ENCODE results near the gene PITPNC1. TPM values are rescaled to one million over a fixed set of nuclear protein-coding genes. Genes with fewer than 3 reads are reported as not detected.
"Not testable (repeated sequence)": the region's sequence is repeated elsewhere in the genome, so short reads cannot be mapped to it uniquely, and the experiment has no call there.

Gene PITPNC1
- total RNA-seq, 2 experiments from 2014 or later = 44.9 to 67.6 TPM

- no peak overlapping the region for H3K4me3 Mint-ChIP-seq
- CTCF ChIA-PET = no interaction called here
- H3K4me1 Mint-ChIP-seq = peaks cover 19% of the 10 kb centered on the region
- H3K9me3 Mint-ChIP-seq (ENCODE audit: low read depth) = peaks cover 2% of the 10 kb centered on the region
- peaks cover 4% of the 10 kb centered on the region for H3K36me3 Mint-ChIP-seq
- no peaks in the 10 kb centered on the region for H3K27me3 Mint-ChIP-seq
- no peak for DNase-seq
- no peak for ATAC-seq
- H3K27ac Mint-ChIP-seq = no peak overlapping the region
Measured at GRCh38 chr17:67515490-67516083, 138.5 kb downstream of the PITPNC1 start.

- DNase-seq; H3K9me3 Mint-ChIP-seq (ENCODE audit: low read depth); H3K4me3 Mint-ChIP-seq; H3K36me3 Mint-ChIP-seq; H3K27ac Mint-ChIP-seq; H3K27me3 Mint-ChIP-seq; ATAC-seq; CTCF ChIA-PET: not testable (repeated sequence)
- H3K4me1 Mint-ChIP-seq = peaks cover 25% of the 10 kb centered on the region
Measured at GRCh38 chr17:67516571-67516970, 139.5 kb downstream of the PITPNC1 start.

GRCh38 chr17:67517325-67517724 lies 140.2 kb downstream of the PITPNC1 start:
- no peak for ATAC-seq
- Mint-ChIP-seq H3K27me3 (no peaks in the 10 kb centered on the region), H3K36me3 (peaks cover 4% of the 10 kb centered on the region), H3K27ac (no peak overlapping the region), H3K4me3 (no peak overlapping the region), H3K9me3 (ENCODE audit: low read depth) (peaks cover 2% of the 10 kb centered on the region), H3K4me1 (peaks cover 26% of the 10 kb centered on the region)
- DNase-seq = no peak
- CTCF ChIA-PET = no interaction called here

DNA sequence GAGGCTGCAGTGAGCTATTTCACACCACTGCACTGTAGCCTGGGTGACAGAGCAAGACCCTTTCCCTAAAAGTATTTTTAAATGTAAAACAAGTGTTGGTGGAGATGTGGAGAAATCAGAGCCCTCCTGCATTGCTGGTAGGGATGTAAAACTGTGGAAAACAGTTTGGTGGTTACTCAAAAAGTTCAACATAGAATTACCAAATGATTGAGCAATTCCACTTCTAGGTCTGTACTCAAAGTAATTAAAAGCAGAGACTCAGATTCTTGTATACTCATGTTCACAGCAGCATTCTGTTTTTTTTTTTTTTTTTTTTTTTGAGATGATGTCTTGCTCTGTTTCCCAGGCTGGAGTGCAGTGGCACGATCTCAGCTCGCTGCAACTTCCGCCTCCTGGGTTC lies 141.8 kb downstream of the PITPNC1 start:
- no peak overlapping the region for H3K4me3 Mint-ChIP-seq
- H3K36me3 Mint-ChIP-seq = peaks cover 5% of the 10 kb centered on the region
- CTCF ChIA-PET = no interaction called here
- H3K27ac Mint-ChIP-seq = no peak overlapping the region
- ATAC-seq (no peak), DNase-seq (no peak)
- peaks cover 2% of the 10 kb centered on the region for H3K9me3 Mint-ChIP-seq (ENCODE audit: low read depth)
- H3K4me1 Mint-ChIP-seq = peaks cover 26% of the 10 kb centered on the region
- no peaks in the 10 kb centered on the region for H3K27me3 Mint-ChIP-seq

GRCh38 chr17:67519801-67520251 lies 142.7 kb downstream of the PITPNC1 start:
- Mint-ChIP-seq H3K9me3 (ENCODE audit: low read depth) (peaks cover 2% of the 10 kb centered on the region), H3K4me1 (peaks cover 26% of the 10 kb centered on the region), H3K27ac (peak overlapping the region; percentile 2), H3K4me3 (no peak overlapping the region), H3K36me3 (peaks cover 5% of the 10 kb centered on the region), H3K27me3 (no peaks in the 10 kb centered on the region)
- no peak for DNase-seq
- CTCF ChIA-PET = no interaction called here
- ATAC-seq = no peak

GRCh38 chr17:67520252-67520906 lies 143.3 kb downstream of the PITPNC1 start:
- Mint-ChIP-seq H3K4me1 (peaks cover 26% of the 10 kb centered on the region), H3K27me3 (no peaks in the 10 kb centered on the region), H3K4me3 (no peak overlapping the region), H3K9me3 (ENCODE audit: low read depth) (peaks cover 2% of the 10 kb centered on the region), H3K27ac (no peak overlapping the region), H3K36me3 (peaks cover 5% of the 10 kb centered on the region)
- CTCF ChIA-PET = no interaction called here
- DNase-seq (no peak), ATAC-seq (no peak)

DNA sequence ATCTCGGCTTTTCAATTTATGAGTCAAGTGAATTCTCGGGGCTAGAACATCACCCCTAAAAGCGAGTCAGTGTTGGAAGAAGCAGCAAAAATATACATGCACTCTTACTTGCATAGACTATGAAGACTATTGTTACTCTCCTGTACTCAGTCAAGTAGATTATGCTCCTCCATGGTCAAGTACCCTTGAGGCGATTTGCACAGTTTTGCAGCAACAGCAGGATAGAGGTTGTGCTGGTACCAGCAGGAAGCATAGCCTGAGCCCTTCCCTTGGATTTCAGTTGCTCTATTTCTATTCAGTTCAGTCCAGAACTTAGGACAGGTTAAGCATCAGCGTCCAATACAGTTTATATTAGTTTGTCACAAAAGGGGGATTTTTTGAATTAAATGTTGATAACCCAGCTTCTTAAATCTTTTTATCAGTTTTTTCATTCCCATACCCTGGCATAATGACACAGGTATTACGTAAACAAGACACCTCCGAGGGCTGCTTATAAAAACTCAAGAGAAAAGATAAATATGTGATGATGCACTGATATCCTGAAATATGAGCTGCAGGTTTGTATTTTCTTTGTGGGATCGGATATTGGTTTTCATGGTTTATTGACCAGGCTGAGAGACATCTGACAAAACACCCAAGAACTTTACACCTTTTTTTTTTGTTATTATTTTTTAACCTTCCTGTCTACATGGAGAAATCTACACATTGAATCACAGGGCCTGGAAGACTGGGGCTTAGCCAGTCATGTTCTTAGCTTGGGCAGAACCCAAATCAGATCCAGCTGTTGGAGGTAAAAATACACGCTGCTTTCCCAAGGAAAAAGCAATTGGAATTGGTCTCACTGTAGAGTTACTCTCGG lies 144.1 kb downstream of the PITPNC1 start:
- Mint-ChIP-seq H3K9me3 (ENCODE audit: low read depth) (peaks cover 2% of the 10 kb centered on the region), H3K4me1 (peaks cover 26% of the 10 kb centered on the region), H3K27ac (no peak overlapping the region), H3K36me3 (peaks cover 5% of the 10 kb centered on the region), H3K4me3 (no peak overlapping the region), H3K27me3 (no peaks in the 10 kb centered on the region)
- no peak for DNase-seq
- no peak for ATAC-seq
- CTCF ChIA-PET = interaction anchor here (0.8 kb wide), 1 partner anchor 14 kb away, joined by 3 read pairs; no protein-coding TSS in a partner anchor

GRCh38 chr17:67521775-67522069 lies 144.6 kb downstream of the PITPNC1 start:
- H3K9me3 Mint-ChIP-seq (ENCODE audit: low read depth) = peaks cover 2% of the 10 kb centered on the region
- H3K36me3 Mint-ChIP-seq = peaks cover 5% of the 10 kb centered on the region
- DNase-seq = no peak
- H3K4me1 Mint-ChIP-seq = peaks cover 26% of the 10 kb centered on the region
- CTCF ChIA-PET = no interaction called here
- H3K27me3 Mint-ChIP-seq = no peaks in the 10 kb centered on the region
- H3K4me3 Mint-ChIP-seq = no peak overlapping the region
- ATAC-seq = no peak
- H3K27ac Mint-ChIP-seq = no peak overlapping the region

DNA sequence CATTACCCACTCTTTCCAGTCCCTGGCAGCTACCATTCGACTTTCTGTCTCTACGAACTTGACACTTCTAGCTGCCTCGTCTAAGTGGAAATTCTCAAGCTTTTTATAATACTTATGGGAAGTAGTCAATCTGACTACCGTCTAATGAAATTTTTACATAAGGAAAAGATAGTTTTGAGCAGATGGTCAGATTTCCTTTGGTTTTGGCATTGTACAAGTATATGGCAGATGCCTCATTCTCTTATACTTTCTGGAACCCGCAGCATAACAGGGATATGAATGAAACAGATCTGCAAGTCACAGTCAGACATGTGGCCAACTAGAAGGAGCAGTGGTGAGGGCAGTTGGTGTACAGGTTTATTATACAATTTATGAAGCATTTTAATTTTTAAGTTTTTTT lies 146.0 kb downstream of the PITPNC1 start:
- Mint-ChIP-seq H3K27ac (no peak overlapping the region), H3K4me1 (peaks cover 22% of the 10 kb centered on the region), H3K36me3 (peaks cover 5% of the 10 kb centered on the region), H3K4me3 (no peak overlapping the region), H3K9me3 (ENCODE audit: low read depth) (no peaks in the 10 kb centered on the region), H3K27me3 (no peaks in the 10 kb centered on the region)
- DNase-seq = no peak
- ATAC-seq = no peak
- CTCF ChIA-PET = no interaction called here

GRCh38 chr17:67525239-67526135 lies 148.4 kb downstream of the PITPNC1 start:
- Mint-ChIP-seq H3K4me1 (peaks cover 10% of the 10 kb centered on the region), H3K4me3 (no peak overlapping the region), H3K36me3 (peaks cover 1% of the 10 kb centered on the region), H3K27me3 (no peaks in the 10 kb centered on the region), H3K27ac (no peak overlapping the region), H3K9me3 (ENCODE audit: low read depth) (no peaks in the 10 kb centered on the region)
- ATAC-seq = no peak
- no peak for DNase-seq
- CTCF ChIA-PET = no interaction called here

- CTCF ChIA-PET = no interaction called here
- H3K4me3 Mint-ChIP-seq = no peak overlapping the region
- H3K27ac Mint-ChIP-seq = no peak overlapping the region
- no peak for DNase-seq
- peaks cover 9% of the 10 kb centered on the region for H3K4me1 Mint-ChIP-seq
- H3K27me3 Mint-ChIP-seq = no peaks in the 10 kb centered on the region
- H3K36me3 Mint-ChIP-seq = peaks cover 1% of the 10 kb centered on the region
- H3K9me3 Mint-ChIP-seq (ENCODE audit: low read depth) = no peaks in the 10 kb centered on the region
- ATAC-seq = no peak
Measured at GRCh38 chr17:67526700-67527099, 149.6 kb downstream of the PITPNC1 start.

- CTCF ChIA-PET = no interaction called here
- DNase-seq (no peak), ATAC-seq (no peak)
- no peaks in the 10 kb centered on the region for H3K36me3 Mint-ChIP-seq
- H3K27me3 Mint-ChIP-seq = no peaks in the 10 kb centered on the region
- no peaks in the 10 kb centered on the region for H3K9me3 Mint-ChIP-seq (ENCODE audit: low read depth)
- peaks cover 12% of the 10 kb centered on the region for H3K4me1 Mint-ChIP-seq
- H3K4me3 Mint-ChIP-seq = no peak overlapping the region
- no peak overlapping the region for H3K27ac Mint-ChIP-seq
Measured at GRCh38 chr17:67528751-67529436, 151.8 kb downstream of the PITPNC1 start.

- CTCF ChIA-PET = no interaction called here
- peaks cover 13% of the 10 kb centered on the region for H3K36me3 Mint-ChIP-seq
- ATAC-seq (peak; percentile 42), DNase-seq (no peak)
- no peak overlapping the region for H3K27ac Mint-ChIP-seq
- no peaks in the 10 kb centered on the region for H3K9me3 Mint-ChIP-seq (ENCODE audit: low read depth)
- peaks cover 23% of the 10 kb centered on the region for H3K4me1 Mint-ChIP-seq
- no peaks in the 10 kb centered on the region for H3K27me3 Mint-ChIP-seq
- H3K4me3 Mint-ChIP-seq = no peak overlapping the region
Measured at GRCh38 chr17:67531291-67531690, 154.2 kb downstream of the PITPNC1 start.
